ENCODE data around the gene MIEF1.

The MIEF1 gene

DNA sequence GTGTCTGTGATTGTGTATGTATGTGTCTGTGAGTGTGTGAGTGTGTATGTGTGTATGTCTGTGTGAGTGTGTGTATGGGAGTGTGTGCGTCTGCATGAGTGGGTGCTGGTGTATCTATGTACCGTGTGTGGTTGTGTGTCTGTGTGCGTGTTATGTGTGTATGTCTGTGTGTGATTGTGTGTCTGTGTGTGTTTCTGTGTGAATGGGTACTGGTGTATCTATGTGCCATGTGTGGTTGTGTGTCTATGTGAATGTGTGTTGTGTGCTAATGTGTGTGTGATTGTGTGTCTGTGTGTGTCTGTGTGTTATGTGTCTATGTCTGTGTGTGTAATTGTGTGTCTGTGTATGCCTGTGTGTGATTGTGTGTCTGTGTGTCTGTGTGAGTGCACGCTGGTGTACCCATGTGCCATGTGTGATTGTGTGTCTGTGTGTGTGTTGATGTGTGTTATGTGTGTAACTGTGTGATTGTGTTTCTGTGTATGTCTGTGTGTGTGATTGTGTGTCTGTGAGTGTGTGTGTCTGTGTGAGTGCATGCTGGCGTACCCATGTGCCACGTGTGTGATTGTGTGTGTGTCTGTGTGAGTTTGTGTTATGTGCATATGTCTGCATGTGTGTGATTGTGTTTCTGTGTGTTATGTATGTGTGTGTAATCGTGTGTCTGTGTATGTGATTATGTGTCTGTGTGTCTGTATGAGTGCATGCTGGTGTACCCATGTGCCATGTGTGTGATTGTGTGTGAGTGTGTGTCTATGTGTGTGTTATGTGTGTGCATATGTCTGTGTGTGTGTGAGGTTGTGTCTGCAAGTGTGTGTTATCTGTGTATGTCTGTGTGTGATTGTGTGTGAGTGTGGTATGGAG lies 61.7 kb downstream of the MIEF1 start:
- DNase-seq, result no peak

DNA sequence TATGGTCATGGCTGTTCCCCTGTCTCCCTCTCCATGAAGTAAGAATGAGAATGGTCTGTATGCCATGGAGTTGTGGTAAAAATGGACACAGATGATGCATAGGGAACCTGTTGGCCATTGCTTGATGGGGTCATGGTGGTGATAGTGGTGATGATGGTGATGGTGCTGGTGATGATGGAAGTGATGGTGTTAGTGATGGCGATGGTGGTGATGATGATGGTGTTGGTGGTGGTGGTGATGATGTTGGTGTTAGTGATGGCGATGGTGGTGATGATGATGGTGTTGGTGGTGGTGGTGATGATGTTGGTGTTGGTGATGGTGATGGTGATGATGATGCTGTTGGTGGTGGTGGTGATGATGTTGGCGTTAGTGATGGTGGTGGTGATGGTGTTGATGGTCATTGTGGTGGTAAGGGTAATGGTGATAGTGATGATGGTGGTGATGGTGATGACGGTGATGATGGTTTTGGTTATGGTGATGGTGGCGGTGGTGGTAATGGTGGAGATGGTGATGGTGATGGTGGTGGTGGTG lies 63.4 kb downstream of the MIEF1 start:
- DNase-seq, result no peak

DNA sequence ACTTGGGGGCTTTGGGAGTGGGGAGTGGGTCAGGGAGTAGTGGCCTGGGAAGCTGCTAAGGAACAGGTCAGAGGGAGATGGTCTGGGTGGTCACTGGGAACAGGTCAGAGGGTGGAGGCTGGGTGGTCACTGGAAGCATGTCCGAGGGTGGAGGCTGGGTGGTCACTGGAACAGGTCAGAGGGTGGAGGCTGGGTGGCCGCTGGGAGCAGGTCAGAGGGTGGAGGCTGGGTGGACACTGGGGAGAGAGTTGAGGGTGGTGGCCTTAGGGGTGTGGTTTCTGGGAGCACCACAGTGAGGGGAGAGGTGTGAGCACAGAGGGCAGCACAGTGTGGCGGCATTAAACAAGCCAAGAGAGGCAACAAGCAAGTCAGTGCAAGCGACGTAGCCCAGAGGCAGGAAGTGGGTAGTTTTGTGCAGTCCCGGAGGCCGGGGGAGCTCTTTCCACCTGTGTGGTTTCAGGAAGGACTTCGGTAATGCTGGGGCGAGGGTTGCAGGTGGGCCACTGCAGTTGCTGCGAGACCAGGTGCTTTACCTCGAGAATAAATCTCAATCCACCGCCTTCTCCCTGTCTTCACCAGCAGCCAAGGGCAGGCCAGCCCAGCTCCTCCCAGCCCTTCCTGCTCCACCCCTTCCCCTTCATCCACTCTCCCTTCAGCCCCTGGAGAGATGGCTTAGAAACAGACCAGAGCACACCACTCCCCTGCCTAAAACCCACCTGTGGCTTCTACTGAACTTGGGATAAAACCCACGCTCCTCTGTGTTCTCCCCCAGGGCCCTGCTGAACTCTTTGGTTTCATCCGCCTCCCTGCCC lies 65.3 kb downstream of the MIEF1 start:
- DNase-seq, result no peak
